Mucosa of rectum (tissue), 2 donors: Measurements from ENCODE around the gene CNOT4.
"Not testable (repeated sequence)": the region's sequence is repeated elsewhere in the genome, so short reads cannot be mapped to it uniquely, and the experiment has no call there.

Experiments used
- H3K27ac ChIP-seq, 2 donors: one replicate each; pipeline ENCODE4 v1.7.0; 2013; ENCODE audit warnings: inconsistent platforms in 2 of 2, low read depth in 2 of 2, low read length in 2 of 2
- H3K27me3 ChIP-seq, 2 donors: one replicate each; pipeline ENCODE4 v1.7.0; 2013; ENCODE audit warnings: low read length in 2 of 2; ENCODE audit not compliant: control insufficient read depth in 2 of 2, insufficient read depth in 2 of 2
- H3K36me3 ChIP-seq, 2 donors: one replicate each; pipeline ENCODE4 v1.7.0; 2013; ENCODE audit warnings: low read length in 2 of 2; ENCODE audit not compliant: control insufficient read depth in 2 of 2, insufficient read depth in 2 of 2
- H3K4me1 ChIP-seq, 2 donors: one replicate each; pipeline ENCODE4 v1.7.0; 2013; ENCODE audit warnings: low read length in 2 of 2, mild to moderate bottlenecking in 1 of 2; ENCODE audit not compliant: control insufficient read depth in 2 of 2, insufficient read depth in 2 of 2
- H3K4me3 ChIP-seq, 2 donors: one replicate each; pipeline ENCODE4 v1.7.0; 2013; ENCODE audit warnings: low read length in 2 of 2
- H3K9ac ChIP-seq, 2 donors: one replicate each; pipeline ENCODE4 v1.7.0; 2013; ENCODE audit warnings: low read length in 2 of 2, low read depth in 1 of 2, mild to moderate bottlenecking in 1 of 2
- H3K9me3 ChIP-seq, 2 donors: one replicate each; pipeline ENCODE4 v1.7.0; 2013; ENCODE audit warnings: low read length in 2 of 2; ENCODE audit not compliant: control insufficient read depth in 2 of 2
- donor health status: healthy.
- donor health status: Normal muscosa, but diverticular disease.

The CNOT4 gene

GRCh38 chr7:135326636-135327280 lies 183.1 kb downstream of the CNOT4 start:
- no peak overlapping the region for H3K4me3 ChIP-seq
- H3K27me3 ChIP-seq, result no peaks in the 10 kb centered on the region
- no peaks in the 10 kb centered on the region for H3K36me3 ChIP-seq
- H3K4me1 ChIP-seq, result no peaks in the 10 kb centered on the region
- no peak overlapping the region for H3K9ac ChIP-seq
- no peaks in the 10 kb centered on the region for H3K9me3 ChIP-seq
- H3K27ac ChIP-seq, result no peak overlapping the region

DNA sequence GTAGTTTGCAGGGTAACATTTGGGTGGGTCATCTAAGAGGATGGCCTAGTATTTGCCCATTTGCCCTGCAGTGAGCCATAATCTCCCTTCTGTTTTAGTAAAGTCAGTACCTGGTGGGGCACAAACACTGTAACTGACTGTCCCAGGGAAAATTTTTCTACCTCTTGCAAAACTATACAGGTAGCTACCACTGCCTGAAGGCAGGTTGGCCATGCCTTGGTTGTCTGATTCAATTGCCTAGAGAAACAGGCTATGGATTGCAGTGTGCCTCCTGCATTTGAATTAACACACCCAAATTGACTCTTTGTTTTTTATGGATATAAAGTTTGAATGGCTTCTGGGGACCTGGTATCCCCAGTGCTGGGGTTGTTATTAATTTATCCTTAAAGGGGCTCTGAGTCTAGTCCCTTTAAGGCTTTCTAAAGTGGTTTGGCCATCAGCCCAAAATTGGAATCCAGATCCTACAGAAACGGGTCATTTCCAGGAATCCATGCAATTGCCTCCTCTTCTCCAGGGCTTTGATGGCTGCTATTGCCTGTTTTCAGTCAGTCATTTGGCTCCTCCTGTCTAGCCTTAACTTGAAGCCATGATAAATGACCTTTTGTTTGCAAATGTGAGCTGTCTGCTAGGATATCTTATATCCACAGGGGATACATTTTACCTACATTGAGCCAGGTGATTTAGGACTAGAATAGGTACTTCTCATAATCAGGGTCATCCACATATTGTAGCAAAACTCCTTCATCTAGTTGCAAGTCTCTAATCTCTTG lies 187.1 kb downstream of the CNOT4 start:
- no peaks in the 10 kb centered on the region for H3K27me3 ChIP-seq
- H3K4me3 ChIP-seq, result no peak overlapping the region
- no peak overlapping the region for H3K9ac ChIP-seq
- H3K27ac ChIP-seq, result no peak overlapping the region
- H3K9me3 ChIP-seq, result no peaks in the 10 kb centered on the region
- H3K36me3 ChIP-seq, result no peaks in the 10 kb centered on the region
- no peaks in the 10 kb centered on the region for H3K4me1 ChIP-seq

GRCh38 chr7:135321556-135321955 lies 188.3 kb downstream of the CNOT4 start:
- Histone ChIP-seq H3K4me1 (peaks cover 0 to 3% of the 10 kb centered on the region in 2 donors), H3K9me3 (no peaks in the 10 kb centered on the region), H3K36me3 (no peaks in the 10 kb centered on the region), H3K9ac (no peak overlapping the region), H3K27me3 (no peaks in the 10 kb centered on the region), H3K27ac (no peak overlapping the region), H3K4me3 (no peak overlapping the region)

DNA sequence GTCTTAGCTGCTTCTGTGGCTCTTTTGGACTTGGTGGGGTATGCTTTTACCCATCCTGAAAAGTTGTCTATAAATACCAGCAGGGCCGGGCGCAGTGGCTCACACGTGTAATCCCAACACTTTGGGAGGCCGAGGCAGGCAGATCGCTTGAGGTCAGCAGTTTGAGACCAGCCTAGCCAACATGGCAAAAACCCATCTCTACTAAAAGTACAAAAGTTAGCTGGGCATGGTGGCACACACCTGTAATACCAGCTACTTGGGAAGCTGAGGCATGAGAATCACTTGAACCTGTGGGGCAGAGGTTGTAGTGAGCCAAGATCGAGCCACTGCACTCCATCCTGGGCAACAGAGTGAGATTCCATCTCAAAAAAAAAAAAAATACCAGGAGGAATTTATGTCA lies 188.9 kb downstream of the CNOT4 start:
- not testable (repeated sequence) for H3K4me1 ChIP-seq, H3K27me3 ChIP-seq, H3K27ac ChIP-seq, H3K9ac ChIP-seq, H3K36me3 ChIP-seq, H3K9me3 ChIP-seq, H3K4me3 ChIP-seq

- H3K27ac ChIP-seq, result no peak overlapping the region
- no peaks in the 10 kb centered on the region for H3K9me3 ChIP-seq
- H3K9ac ChIP-seq, result no peak overlapping the region
- no peaks in the 10 kb centered on the region for H3K27me3 ChIP-seq
- no peak overlapping the region for H3K4me3 ChIP-seq
- peaks cover 0 to 3% of the 10 kb centered on the region in 2 donors for H3K4me1 ChIP-seq
- no peaks in the 10 kb centered on the region for H3K36me3 ChIP-seq
These were observed 189.6 kb downstream of the CNOT4 start for GRCh38 chr7:135320268-135320667.

DNA sequence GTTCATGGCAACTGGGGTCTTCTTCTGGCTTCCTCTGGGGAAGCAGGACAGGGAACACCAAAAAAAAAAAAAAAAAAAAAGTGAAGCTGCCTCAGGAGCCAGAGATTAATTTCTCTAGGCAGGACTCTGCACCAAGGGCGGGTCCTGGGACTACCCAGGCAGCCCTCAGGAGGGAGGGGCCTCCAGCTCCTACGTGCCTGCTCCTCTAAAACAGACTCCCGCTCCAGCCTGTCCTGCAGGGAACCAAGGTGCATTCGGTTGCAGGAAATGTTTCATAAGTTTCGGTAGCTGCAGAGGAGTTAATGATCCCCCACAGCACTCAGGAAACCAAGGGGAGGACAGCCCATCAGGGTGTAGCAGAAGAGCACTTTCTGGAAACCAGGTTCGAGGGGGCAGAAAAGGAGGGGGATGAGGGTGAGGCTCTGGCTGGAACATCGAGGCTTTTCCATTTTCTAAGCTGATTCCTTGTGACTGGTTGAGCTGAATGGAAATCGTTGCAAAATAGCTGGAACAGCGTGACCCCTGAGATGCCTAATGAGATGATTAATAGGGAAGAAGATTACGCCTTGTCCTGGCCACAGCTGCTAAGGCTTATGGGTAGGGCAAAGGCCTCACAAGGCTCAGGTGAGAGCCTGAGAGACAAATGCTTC lies 192.1 kb downstream of the CNOT4 start:
- peaks cover 0 to 3% of the 10 kb centered on the region in 2 donors for H3K4me1 ChIP-seq
- no peak overlapping the region for H3K9ac ChIP-seq
- no peaks in the 10 kb centered on the region for H3K9me3 ChIP-seq
- no peak overlapping the region for H3K27ac ChIP-seq
- no peaks in the 10 kb centered on the region for H3K36me3 ChIP-seq
- H3K4me3 ChIP-seq, result peak overlapping the region; percentile 12 to 44
- no peaks in the 10 kb centered on the region for H3K27me3 ChIP-seq

- peaks cover 0 to 3% of the 10 kb centered on the region in 2 donors for H3K4me1 ChIP-seq
- no peak overlapping the region for H3K4me3 ChIP-seq
- no peak overlapping the region for H3K9ac ChIP-seq
- H3K27me3 ChIP-seq, result no peaks in the 10 kb centered on the region
- no peak overlapping the region for H3K27ac ChIP-seq
- H3K9me3 ChIP-seq, result no peaks in the 10 kb centered on the region
- no peaks in the 10 kb centered on the region for H3K36me3 ChIP-seq
These were observed 193.1 kb downstream of the CNOT4 start for GRCh38 chr7:135316648-135317313.

DNA sequence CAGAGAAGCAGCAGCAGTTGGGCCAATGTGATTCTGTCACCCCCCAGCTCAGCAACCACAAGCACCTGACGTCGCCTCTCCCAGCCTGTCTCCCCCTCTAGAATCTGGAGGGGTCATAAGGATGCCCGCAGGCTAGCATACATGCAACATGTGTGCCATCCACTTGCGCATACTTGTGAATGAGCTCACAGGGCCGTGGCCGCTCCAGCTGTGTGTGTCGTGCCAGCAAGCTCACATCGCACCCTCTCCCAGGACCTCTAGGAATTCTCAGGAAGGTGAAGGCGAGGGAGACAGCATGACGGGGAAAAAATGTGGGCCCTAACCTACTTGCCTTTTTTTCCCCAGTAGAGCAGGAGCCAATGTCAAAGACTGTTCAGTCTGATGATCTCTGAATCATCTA lies 195.9 kb downstream of the CNOT4 start:
- no peaks in the 10 kb centered on the region for H3K36me3 ChIP-seq
- peaks cover 0 to 3% of the 10 kb centered on the region in 2 donors for H3K4me1 ChIP-seq
- no peak overlapping the region for H3K27ac ChIP-seq
- no peak overlapping the region for H3K9ac ChIP-seq
- H3K9me3 ChIP-seq, result no peaks in the 10 kb centered on the region
- no peaks in the 10 kb centered on the region for H3K27me3 ChIP-seq
- no peak overlapping the region for H3K4me3 ChIP-seq
